Endothelial cell of hepatic sinusoid (primary cell): ENCODE data around the gene NRG2.

ENCODE experiments used
- in situ Hi-C: cut with HindIII; loops from 2 replicates; pipeline ENCODE4 v1.10.0; 2017; ENCODE audit warnings: low sequenced_read_pairs

The NRG2 gene

GRCh38 chr5:139975306-139975705 is 67.8 kb downstream of the NRG2 start:
- in situ Hi-C loops: no loop called here

GRCh38 chr5:139974661-139975060 is 68.4 kb downstream of the NRG2 start:
- in situ Hi-C loops: no loop called here

GRCh38 chr5:139971202-139971725 is 71.8 kb downstream of the NRG2 start:
- in situ Hi-C loops: no loop called here

GRCh38 chr5:139969318-139969717 is 73.8 kb downstream of the NRG2 start:
- in situ Hi-C loops: loop anchor here (5.0 kb wide), 1 partner anchor 43 kb away; no protein-coding TSS in a partner anchor

- in situ Hi-C loops: loop anchor here (5.0 kb wide), 1 partner anchor 44 kb away; no protein-coding TSS in a partner anchor
These were observed 74.4 kb downstream of the NRG2 start for GRCh38 chr5:139968547-139969261.

- in situ Hi-C loops: loop anchor here (5.0 kb wide), 1 partner anchor 45 kb away; no protein-coding TSS in a partner anchor
These were observed 75.7 kb downstream of the NRG2 start for GRCh38 chr5:139967353-139967752.

GRCh38 chr5:139966856-139967255 is 76.2 kb downstream of the NRG2 start:
- in situ Hi-C loops: loop anchor here (5.0 kb wide), 1 partner anchor 45 kb away; no protein-coding TSS in a partner anchor

GRCh38 chr5:139964994-139965565 is 78.0 kb downstream of the NRG2 start:
- in situ Hi-C loops: loop anchor here (5.0 kb wide), 1 partner anchor 47 kb away; no protein-coding TSS in a partner anchor

GRCh38 chr5:139964266-139964993 is 78.7 kb downstream of the NRG2 start:
- in situ Hi-C loops: no loop called here

- in situ Hi-C loops: no loop called here
These were observed 80.7 kb downstream of the NRG2 start for GRCh38 chr5:139962445-139962844.

- in situ Hi-C loops: no loop called here
These were observed 81.5 kb downstream of the NRG2 start for GRCh38 chr5:139961435-139962157.

- in situ Hi-C loops: no loop called here
These were observed 82.2 kb downstream of the NRG2 start for GRCh38 chr5:139960723-139961383.

- in situ Hi-C loops: no loop called here
These were observed 84.5 kb downstream of the NRG2 start for GRCh38 chr5:139958432-139959148.

GRCh38 chr5:139956342-139956741 is 86.8 kb downstream of the NRG2 start:
- in situ Hi-C loops: no loop called here

- in situ Hi-C loops: no loop called here
These were observed 87.4 kb downstream of the NRG2 start for GRCh38 chr5:139955616-139956273.

- in situ Hi-C loops: no loop called here
These were observed 88.0 kb downstream of the NRG2 start for GRCh38 chr5:139955053-139955605.

- in situ Hi-C loops: no loop called here
These were observed 88.6 kb downstream of the NRG2 start for GRCh38 chr5:139954462-139954861.

GRCh38 chr5:139954022-139954421 is 89.1 kb downstream of the NRG2 start:
- in situ Hi-C loops: no loop called here

- in situ Hi-C loops: no loop called here
These were observed 90.5 kb downstream of the NRG2 start for GRCh38 chr5:139952574-139952973.
